Endothelial cell of umbilical vein (primary cell): ENCODE data around the gene HSF2.

Experiments
- TF ChIP-seq, protein P1 (sequence below), 2 donors: IDR thresholded peaks; 1 replicate in 1 of 2; 2 replicates in 1 of 2; pipeline ENCODE4 v1.5.1; 2011; ENCODE audit warnings: low read length in 2 of 2, mild to moderate bottlenecking in 2 of 2, moderate library complexity in 2 of 2, control low read depth in 1 of 2, inconsistent platforms in 1 of 2, low read depth in 1 of 2; ENCODE audit not compliant: insufficient read depth in 1 of 2; ENCODE audit errors: extremely low read depth in 1 of 2
- TF ChIP-seq, protein P2 (sequence below): IDR thresholded peaks from 2 replicates; pipeline ENCODE4 v1.6.1; 2011; ENCODE audit not compliant: insufficient read depth, insufficient read length

DNA sequence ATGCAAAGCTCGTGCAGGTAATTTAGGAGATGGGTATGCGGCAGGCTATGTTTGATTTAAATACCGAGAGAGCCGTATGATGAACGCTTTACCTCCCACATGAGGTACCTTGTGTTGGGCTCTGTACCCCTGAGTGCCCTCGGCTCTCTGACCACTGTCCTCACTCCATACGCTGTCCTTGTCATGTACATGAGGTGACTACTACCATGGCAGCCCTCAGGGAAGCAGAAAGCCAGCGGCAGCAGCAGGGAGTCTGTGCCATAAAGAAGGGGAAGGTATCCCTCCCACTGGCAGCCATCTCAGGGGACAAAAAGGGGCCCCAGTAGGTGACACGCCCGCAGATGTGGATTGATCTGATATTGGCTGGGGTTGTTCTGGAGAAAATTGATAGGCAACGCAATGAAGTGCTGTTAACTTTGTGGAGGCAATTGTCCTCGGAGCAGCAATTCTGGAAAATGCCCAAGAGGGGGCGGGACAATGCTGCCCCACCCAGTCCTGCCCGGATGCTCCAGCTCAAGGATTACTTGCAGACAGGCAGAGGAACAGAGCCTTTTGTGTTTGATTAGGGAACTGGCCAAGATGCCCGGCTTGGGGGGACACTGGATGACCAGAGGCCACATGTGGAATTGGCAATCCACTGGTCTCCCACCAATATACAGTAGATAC, 38.0 kb upstream of the HSF2 start:
- TF ChIP-seq, protein P1, sequence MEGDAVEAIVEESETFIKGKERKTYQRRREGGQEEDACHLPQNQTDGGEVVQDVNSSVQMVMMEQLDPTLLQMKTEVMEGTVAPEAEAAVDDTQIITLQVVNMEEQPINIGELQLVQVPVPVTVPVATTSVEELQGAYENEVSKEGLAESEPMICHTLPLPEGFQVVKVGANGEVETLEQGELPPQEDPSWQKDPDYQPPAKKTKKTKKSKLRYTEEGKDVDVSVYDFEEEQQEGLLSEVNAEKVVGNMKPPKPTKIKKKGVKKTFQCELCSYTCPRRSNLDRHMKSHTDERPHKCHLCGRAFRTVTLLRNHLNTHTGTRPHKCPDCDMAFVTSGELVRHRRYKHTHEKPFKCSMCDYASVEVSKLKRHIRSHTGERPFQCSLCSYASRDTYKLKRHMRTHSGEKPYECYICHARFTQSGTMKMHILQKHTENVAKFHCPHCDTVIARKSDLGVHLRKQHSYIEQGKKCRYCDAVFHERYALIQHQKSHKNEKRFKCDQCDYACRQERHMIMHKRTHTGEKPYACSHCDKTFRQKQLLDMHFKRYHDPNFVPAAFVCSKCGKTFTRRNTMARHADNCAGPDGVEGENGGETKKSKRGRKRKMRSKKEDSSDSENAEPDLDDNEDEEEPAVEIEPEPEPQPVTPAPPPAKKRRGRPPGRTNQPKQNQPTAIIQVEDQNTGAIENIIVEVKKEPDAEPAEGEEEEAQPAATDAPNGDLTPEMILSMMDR (IDR thresholded peaks at IDR 0.05; ENCODE audit: extremely low read depth in 1 of 2, insufficient read depth in 1 of 2, low read depth in 1 of 2, low read length in 2 of 2): no peak
- TF ChIP-seq, protein P2, sequence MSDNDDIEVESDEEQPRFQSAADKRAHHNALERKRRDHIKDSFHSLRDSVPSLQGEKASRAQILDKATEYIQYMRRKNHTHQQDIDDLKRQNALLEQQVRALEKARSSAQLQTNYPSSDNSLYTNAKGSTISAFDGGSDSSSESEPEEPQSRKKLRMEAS: no peak
